Stimulated activated CD4-positive, alpha-beta T cell treated with anti-CD3 and anti-CD28 coated beads, Interleukin-4, amount 100 ng/mL, for 24 hours (primary cell): ENCODE results near the gene CLPSL2.
"Not testable (repeated sequence)": the region's sequence is repeated elsewhere in the genome, so short reads cannot be mapped to it uniquely, and the experiment has no call there.

Source experiments
- DNase-seq: peaks from one replicate; pipeline ENCODE4 v3.0.0-alpha.2; 2020

The CLPSL2 gene

GRCh38 chr6:35776364-35777215 lies at the start of gene CLPSL2:
TSS of gene CLPSL2 (plus strand) at chr6:35776598. CDS start at chr6:35776619, 21 bp downstream.
- DNase-seq, result no peak

- peak; percentile 34 for DNase-seq
These were observed 49.0 kb upstream of the CLPSL2 start for GRCh38 chr6:35727231-35727934.

- DNase-seq, result peak; percentile 81
These were observed 48.3 kb upstream of the CLPSL2 start for GRCh38 chr6:35727935-35728682.

GRCh38 chr6:35728683-35729678 lies 47.4 kb upstream of the CLPSL2 start:
- no peak for DNase-seq

GRCh38 chr6:35729722-35730121 lies 46.7 kb upstream of the CLPSL2 start:
- DNase-seq, result no peak

- no peak for DNase-seq
These were observed 45.5 kb upstream of the CLPSL2 start for GRCh38 chr6:35730745-35731413.

GRCh38 chr6:35731414-35731735 lies 45.0 kb upstream of the CLPSL2 start:
- DNase-seq, result peak; percentile 90

- DNase-seq, result peak; percentile 93
These were observed 44.5 kb upstream of the CLPSL2 start for GRCh38 chr6:35731736-35732532.

GRCh38 chr6:35733633-35734032 lies 42.8 kb upstream of the CLPSL2 start:
- no peak for DNase-seq

GRCh38 chr6:35734319-35734718 lies 42.1 kb upstream of the CLPSL2 start:
- DNase-seq, result not testable (repeated sequence)

- DNase-seq, result no peak
These were observed 40.9 kb upstream of the CLPSL2 start for GRCh38 chr6:35735452-35735851.

GRCh38 chr6:35736253-35736894 lies 40.0 kb upstream of the CLPSL2 start:
- DNase-seq, result peak; percentile 90

- DNase-seq, result no peak
These were observed 39.4 kb upstream of the CLPSL2 start, which contains the start of gene ARMC12 for GRCh38 chr6:35736982-35737412. TSS of gene ARMC12 (plus strand) at chr6:35737032. CDS start at chr6:35737109, 77 bp downstream.

- DNase-seq, result no peak
These were observed 38.8 kb upstream of the CLPSL2 start for GRCh38 chr6:35737413-35738211.

GRCh38 chr6:35739645-35740524 lies 36.5 kb upstream of the CLPSL2 start:
- DNase-seq, result no peak

GRCh38 chr6:35742842-35743241 lies 33.6 kb upstream of the CLPSL2 start:
- no peak for DNase-seq

GRCh38 chr6:35745509-35745908 lies 30.9 kb upstream of the CLPSL2 start:
- DNase-seq, result no peak

GRCh38 chr6:35746516-35746915 lies 29.9 kb upstream of the CLPSL2 start:
- DNase-seq, result no peak
